HL-60/S4 treated with retinoic acid at 250 ng/mL for 4 days and 3 days (cell line): ENCODE data around the gene ATF4.
"Not testable (repeated sequence)": the region's sequence is repeated elsewhere in the genome, so short reads cannot be mapped to it uniquely, and the experiment has no call there.

Source experiments
- in situ Hi-C: fragments of 300-500 bp; cut with MboI; formaldehyde crosslinking; loops from 2 replicates; pipeline ENCODE4 v1.7.0; 2022; ENCODE audit warnings: low sequenced_read_pairs

The ATF4 gene

DNA sequence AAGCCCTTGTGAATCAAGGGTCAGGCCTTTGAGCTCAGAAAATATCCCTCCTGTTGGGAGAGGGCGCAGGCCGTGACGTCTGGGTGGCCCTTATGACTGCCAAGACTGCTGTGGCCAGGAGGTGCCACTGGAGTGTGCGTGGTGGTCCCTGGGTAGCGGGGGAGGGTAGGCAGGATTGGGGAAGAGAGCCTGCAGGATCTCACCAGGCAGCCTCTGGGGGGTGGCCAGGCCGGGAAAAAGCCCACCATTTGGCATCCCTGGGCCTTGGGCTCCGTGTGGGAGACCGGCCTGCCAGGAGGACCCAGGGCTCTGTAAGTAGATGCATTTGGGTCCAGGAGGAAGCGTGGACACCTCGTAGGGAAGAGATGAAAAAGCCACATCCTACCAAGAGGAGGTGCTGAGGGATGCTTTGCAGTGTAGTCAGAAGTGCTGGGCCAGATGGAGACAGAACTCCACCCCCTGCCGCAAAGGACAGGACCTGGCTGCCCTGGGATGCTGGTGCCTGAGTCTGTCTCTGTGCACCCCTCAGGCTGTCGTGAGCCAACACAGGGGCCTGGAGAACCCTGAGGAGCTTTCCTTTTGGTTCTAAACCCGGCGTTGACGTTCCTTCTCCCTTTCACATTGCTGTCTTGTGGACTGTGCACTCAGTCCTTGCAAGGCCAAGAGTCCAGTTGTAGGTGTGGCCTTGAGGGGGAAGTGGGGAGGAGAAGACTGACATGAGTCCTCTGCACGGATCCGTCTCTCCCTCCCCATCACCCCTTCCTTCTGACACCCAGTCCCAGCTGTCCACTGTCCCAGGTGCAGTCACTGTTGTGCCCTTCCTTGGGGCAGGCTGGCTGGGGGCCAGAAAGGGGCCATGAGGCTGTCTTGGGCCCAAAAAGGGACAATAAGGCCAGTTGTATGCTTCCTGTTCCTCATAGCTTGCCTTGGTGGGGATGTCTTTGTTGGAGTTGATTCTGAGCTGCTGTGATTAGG is 31.0 kb upstream of the ATF4 start:
- in situ Hi-C loops = no loop called here

DNA sequence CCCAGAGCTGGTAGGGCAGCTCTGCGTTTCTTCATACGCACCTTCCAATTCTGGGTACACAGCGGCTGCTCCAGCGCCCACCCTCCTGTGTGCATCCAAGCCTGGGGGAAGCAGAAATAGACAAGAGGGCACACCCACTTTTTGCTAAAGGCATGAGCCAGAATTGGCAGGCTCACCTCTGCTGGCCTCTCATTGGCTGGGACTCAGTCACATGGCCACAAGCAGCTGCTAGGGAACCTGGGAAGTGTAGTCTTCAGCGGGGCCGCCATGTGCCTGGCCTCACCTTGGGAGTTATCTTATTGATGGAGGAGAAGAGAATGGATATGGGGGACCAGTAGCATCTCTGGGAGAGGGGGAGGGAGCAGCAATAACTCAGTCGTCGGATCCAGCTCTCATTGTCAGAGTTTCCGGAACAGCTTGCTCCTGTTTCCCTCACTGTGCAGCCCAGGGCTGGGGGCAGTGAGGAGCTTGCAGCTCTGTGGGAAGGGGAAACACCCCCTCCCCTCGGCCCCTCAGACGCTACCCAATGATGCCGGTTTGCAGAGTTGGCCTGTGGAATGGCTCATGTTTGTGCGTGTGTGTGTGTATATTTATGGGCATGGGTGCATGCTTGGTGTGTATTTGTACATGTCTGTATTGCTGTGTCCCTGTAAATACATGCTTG is 30.1 kb upstream of the ATF4 start:
- in situ Hi-C loops = no loop called here

- in situ Hi-C loops = no loop called here
Observed at GRCh38 chr22:39490966-39491680, 29.2 kb upstream of the ATF4 start.

- in situ Hi-C loops = no loop called here
Observed at GRCh38 chr22:39491696-39492095, 28.7 kb upstream of the ATF4 start.

DNA sequence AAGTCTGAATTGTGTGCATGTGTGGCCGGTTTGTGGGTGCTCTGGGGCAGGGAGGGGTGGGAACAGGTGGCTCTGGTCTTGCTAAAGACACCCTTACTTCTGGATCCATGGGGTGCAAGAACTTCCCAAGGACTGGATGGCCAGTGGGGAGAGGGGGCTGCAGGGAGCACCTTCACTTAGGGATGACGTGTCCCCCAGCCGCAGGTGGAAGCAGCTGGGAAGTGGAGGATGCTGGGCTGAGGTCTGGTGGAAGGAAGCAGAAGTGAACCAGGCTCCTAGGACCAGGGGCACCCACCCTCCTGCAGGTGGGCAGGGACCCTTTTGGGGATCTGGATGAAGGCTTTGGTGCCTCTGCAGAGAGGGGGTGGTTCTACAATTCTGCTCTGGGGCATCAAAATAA is 28.2 kb upstream of the ATF4 start:
- in situ Hi-C loops = no loop called here

DNA sequence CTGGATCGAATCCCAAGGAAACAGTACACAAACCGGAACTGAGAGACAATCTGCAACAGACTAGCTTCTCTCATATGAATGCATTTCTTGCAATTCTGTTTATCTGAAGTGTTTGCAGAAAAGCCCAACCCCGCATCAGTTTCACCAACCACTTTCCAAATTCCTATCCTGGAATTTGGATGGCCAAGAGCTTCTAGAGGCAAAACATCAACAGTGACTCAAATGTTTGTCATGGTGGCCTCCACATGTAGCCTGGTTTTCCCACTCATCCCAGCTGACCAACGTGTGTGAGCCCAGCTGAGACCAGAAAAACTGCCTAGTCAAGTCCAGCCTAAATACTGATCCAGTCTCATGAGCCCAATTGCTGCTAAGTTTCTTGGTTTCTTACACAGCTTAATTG is 26.6 kb upstream of the ATF4 start:
- in situ Hi-C loops = no loop called here

DNA sequence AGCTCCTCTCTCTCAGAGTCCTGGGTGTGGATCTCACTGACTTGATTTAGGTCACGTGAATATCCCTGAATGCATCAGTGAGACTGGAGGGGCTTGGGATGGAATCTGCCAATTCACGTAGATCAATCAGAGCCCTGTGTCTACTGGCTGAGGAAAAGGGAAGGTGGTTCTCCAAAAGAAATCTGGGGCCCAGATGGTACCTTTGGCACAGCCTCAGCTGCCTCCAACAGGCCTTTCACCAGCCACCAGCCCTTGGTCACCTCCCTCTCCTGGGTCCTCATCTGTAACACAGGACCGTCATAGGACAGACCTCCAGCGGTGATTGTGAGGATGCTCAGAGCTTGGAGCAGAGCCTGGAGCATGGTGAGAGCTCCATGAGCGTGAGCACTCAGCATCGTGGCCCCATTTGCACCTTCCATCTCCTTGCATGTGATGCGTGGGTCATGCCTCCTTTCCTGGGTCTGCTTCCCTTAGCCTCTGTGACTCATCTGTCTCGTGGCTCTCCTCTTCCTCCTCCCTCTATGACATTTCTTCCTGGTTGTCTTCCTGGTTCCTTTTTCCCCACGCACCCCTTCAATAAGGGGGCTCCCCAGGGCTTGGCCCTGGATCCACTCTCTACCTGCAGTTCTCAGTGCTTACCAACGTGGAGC is 25.8 kb upstream of the ATF4 start:
- in situ Hi-C loops = no loop called here

GRCh38 chr22:39496131-39496838 is 24.1 kb upstream of the ATF4 start:
- in situ Hi-C loops = no loop called here

DNA sequence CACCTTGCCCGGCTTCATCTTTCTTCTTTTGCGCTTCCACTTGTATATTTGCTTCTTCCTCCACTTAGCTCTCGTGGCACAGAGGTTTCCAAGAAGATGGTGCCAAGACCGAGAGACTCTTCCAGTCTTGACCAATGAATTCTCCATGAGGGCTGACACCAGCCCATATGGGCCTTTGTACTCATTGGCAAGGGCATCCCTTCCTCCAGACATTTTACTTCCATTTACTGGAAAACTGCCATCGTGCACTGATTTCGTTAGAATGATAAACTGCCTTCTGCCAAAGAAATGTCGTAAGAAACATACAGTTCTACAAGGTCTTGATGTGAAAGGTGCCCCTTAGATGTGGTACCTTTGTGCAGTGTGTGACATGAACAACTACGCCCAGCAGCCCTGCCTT is 22.9 kb upstream of the ATF4 start:
- in situ Hi-C loops = no loop called here

- in situ Hi-C loops = no loop called here
Observed at GRCh38 chr22:39498368-39498767, 22.0 kb upstream of the ATF4 start.

DNA sequence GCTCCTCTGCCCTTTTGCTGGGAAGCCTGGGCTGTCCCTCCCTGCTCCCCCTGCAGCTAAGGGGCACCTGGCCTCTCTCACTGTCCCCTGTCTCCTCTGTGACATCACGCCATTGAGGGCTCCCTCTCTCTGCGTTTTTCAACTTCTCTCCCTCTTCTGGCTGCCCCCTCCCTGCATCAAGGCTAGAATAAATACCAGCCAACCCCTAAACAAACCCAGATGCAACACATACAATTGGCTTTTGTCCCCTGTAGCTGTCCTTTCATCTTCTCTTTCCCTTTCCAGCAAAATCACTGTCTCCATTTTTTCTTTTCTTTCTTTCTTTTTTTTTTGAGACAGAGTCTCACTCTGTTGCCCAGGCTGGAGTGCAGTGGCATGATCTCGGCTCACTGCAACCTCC is 21.6 kb upstream of the ATF4 start:
- in situ Hi-C loops = no loop called here

- in situ Hi-C loops = no loop called here
Observed at GRCh38 chr22:39500101-39500500, 20.3 kb upstream of the ATF4 start.

DNA sequence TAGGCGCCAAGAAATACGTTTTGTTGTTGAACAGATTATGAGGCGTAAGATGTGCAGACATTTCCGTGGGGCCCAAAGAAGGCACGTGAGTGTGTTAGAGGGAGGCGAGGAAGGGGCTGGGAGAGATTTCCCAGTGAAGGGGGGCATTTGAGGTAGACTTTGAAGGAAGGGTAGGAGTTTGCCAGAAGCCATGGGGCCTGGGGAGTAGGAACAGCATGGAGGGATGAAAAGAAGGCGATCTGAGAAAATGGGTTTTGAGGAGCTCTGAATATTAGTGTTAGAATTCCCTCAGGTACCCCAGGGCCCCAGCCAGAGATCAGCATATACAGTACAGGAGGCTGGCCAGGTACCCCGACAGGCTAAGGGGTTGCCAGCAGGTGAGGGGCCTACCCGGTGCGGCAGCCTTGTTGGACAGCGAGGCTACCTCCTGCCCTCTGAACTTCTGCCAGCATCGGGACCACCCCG is 18.7 kb upstream of the ATF4 start:
- in situ Hi-C loops = no loop called here

- in situ Hi-C loops = no loop called here
Observed at GRCh38 chr22:39502109-39502788, 18.1 kb upstream of the ATF4 start, which contains the start of gene MIEF1. TSS of gene MIEF1 (plus strand) at chr22:39502290. CDS start at chr22:39511295, 9,005 bp downstream.

DNA sequence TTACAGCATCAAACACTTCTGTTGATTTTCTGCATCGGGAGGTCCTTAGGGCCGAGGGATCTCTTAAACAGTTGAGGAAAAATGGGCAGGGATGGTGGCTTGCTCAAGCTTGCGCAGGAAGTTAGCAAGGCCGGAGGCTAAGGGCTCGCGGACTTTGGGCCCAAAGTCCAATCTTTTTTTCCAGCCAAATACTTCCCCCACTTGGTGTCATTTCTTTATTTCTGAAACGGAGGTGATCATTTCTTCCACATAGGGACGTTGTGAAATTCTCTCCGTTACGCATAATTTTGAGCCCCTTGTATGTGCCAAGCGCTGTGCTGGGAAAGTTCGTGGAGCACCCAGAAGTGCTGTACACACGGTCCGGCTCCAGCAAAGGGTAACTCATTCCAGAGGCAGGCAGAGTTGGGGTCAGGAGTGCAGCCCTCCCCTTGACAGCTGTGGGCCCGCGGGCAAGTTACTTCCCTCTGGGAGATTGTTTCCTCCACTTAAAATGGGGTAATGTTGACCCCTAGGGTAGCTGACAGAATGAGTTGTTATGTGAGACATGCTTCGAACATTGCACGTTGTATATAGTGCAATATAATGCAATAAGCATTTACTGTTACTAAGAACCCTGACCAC is 17.5 kb upstream of the ATF4 start:
- in situ Hi-C loops = no loop called here

DNA sequence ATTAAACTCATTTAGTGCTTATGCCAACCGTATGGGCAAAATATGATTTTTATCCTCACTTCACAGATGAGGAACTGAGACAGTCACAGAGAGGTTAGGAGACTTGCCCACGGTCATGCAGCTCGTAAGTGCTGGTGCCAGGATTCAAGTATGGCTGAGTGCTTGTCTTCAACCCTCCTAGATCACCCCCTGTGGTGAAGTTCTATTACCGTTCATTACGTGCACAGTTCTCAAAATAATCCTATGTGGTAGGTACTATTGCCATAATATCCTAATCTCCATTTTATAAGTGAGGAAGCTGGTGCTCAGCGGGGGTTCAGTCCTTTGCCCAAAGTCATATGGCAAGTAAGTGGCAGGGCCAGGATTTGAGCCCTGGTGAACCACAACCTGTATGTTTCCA is 16.7 kb upstream of the ATF4 start:
- in situ Hi-C loops = no loop called here

GRCh38 chr22:39504071-39504470 is 16.3 kb upstream of the ATF4 start:
- in situ Hi-C loops = no loop called here

GRCh38 chr22:39507021-39507420 is 13.3 kb upstream of the ATF4 start:
- in situ Hi-C loops = not testable (repeated sequence)

DNA sequence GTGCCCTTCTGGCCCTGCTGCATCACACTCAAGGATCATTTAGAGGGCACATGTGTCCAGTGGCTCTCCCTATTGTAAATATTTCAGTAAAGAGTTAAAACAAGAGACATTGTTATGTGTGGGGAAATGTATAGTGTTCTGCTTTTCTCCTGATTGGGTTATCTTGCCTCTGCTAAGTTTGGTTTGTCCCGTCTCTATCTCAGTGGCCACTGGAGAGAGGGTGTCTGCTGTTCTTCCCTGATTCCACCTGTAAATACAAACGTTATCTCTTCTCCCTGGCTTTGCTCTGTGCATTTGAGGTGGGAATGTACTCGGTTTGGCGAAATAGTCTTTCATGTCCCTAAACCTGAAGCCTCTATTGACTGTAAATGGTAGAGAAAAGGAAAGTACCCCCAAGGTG is 12.0 kb upstream of the ATF4 start:
- in situ Hi-C loops = no loop called here
